GM19455 (cell line): ENCODE data around the gene DARS1.
A peak's percentile ranks its signal among the peaks of the same experiment; 100 is the strongest.
"Not testable (repeated sequence)": the region's sequence is repeated elsewhere in the genome, so short reads cannot be mapped to it uniquely, and the experiment has no call there.

Source experiments
- ATAC-seq: cut with Tn5 transposase; IDR thresholded peaks from one replicate; pipeline ENCODE4 v1.9.1; 2021; ENCODE audit not compliant: unreplicated experiment

Gene DARS1

GRCh38 chr2:135893374-135893794 is 92.0 kb downstream of the DARS1 start:
- no peak for ATAC-seq

GRCh38 chr2:135890835-135891234 is 94.6 kb downstream of the DARS1 start:
- ATAC-seq = no peak

GRCh38 chr2:135890149-135890548 is 95.3 kb downstream of the DARS1 start:
- no peak for ATAC-seq

- ATAC-seq = not testable (repeated sequence)
Observed at GRCh38 chr2:135888587-135888986, 96.8 kb downstream of the DARS1 start.

- ATAC-seq = no peak
Observed at GRCh38 chr2:135885709-135886108, 99.7 kb downstream of the DARS1 start.

- no peak for ATAC-seq
Observed at GRCh38 chr2:135882415-135882814, 103.0 kb downstream of the DARS1 start.

GRCh38 chr2:135876770-135877169 is 108.7 kb downstream of the DARS1 start:
- not testable (repeated sequence) for ATAC-seq

GRCh38 chr2:135876066-135876711 is 109.2 kb downstream of the DARS1 start, which contains the start of gene MCM6:
Gene MCM6, minus strand, starts transcription at chr2:135876443. Its CDS starts 78 bp downstream, at chr2:135876365.
- ATAC-seq = peak; percentile 82

GRCh38 chr2:135875491-135876065 is 109.8 kb downstream of the DARS1 start:
- peak; percentile 67 for ATAC-seq

GRCh38 chr2:135874777-135875365 is 110.6 kb downstream of the DARS1 start:
- ATAC-seq = no peak

GRCh38 chr2:135870571-135870970 is 114.9 kb downstream of the DARS1 start:
- ATAC-seq = no peak

GRCh38 chr2:135863233-135863632 is 122.2 kb downstream of the DARS1 start:
- ATAC-seq = no peak

- ATAC-seq = no peak
Observed at GRCh38 chr2:135862718-135863117, 122.7 kb downstream of the DARS1 start.
